BLaER1 treated with 17β-estradiol and CSF1 and Interleukin-3, amounts not matched to agents 10 nM and 100 nM (cell line): ENCODE data around the gene GRID1.

ENCODE experiments used
- H3K27ac ChIP-seq, 11 experiments: shearing (Covaris generic); formaldehyde crosslinking; 2 replicates each; pipeline ENCODE4 v1.8.1; 2022
- H3K27me3 ChIP-seq, 11 experiments: shearing (Covaris generic); formaldehyde crosslinking; 2 replicates each; pipeline ENCODE4 v1.8.1; 2022
- H3K36me3 ChIP-seq, 11 experiments: shearing (Covaris generic); formaldehyde crosslinking; 2 replicates each; pipeline ENCODE4 v1.8.1; 2022
- H3K4me1 ChIP-seq, 10 experiments: shearing (Covaris generic); formaldehyde crosslinking; 2 replicates each; pipeline ENCODE4 v1.8.1; 2022
- H3K4me2 ChIP-seq, 11 experiments: shearing (Covaris generic); formaldehyde crosslinking; 2 replicates each; pipeline ENCODE4 v1.8.1; 2022
- H3K4me3 ChIP-seq, 10 experiments: shearing (Covaris generic); formaldehyde crosslinking; 2 replicates each; pipeline ENCODE4 v1.8.1; 2022
- H3K9ac ChIP-seq, 11 experiments: shearing (Covaris generic); formaldehyde crosslinking; 2 replicates each; pipeline ENCODE4 v1.8.1; 2022
- H3K9me3 ChIP-seq, 11 experiments: shearing (Covaris generic); formaldehyde crosslinking; replicated peaks in 1 of 11; 2 replicates each; pipeline ENCODE4 v1.8.1; 2022
- H4K20me1 ChIP-seq, 11 experiments: shearing (Covaris generic); formaldehyde crosslinking; 2 replicates each; pipeline ENCODE4 v1.8.1; 2022
- Cebpa-rat ChIP-seq, 11 experiments: shearing (Covaris generic); IDR thresholded peaks; 2 replicates each; pipeline ENCODE4 v1.8.1; 2022

Gene GRID1

DNA sequence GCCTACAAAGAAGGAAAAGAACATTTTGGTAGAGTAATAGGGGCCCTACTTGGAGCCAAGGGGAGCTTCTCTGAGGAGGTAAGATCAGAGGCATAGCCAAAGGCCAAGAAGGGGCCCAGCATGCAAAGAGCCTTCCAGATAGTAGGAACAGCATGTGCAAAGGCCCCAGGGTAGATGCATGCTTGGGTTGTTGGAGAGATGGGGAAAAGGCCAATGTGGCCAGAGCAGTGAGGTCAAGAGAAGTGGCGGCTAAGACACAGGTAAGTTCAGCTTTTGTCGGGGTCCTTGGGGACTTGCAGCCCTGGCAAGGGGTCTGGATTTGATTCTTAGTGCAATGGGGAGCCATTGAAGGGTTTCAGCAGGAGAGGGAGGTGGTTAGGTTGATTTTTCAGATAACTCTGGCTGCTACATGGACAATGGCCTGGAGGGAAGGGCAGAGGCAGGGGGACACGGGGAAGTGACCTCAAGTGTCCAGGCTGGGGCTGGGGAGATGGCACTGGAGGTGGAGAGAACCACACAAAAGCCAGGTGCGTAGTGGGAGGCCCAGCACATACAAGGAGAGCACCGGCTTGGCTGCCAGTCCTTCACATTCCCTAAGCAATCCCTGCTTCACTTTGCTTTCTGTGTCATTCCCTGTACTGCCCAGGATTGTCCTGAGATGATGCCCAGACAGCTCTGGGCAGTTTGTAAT is 16.5 kb downstream of the GRID1 start:
- Histone ChIP-seq H3K9me3 (peaks cover 0 to 6% (median 0%) of the 10 kb centered on the region in 11 experiments; a peak in 2 of 22 replicates), H3K4me1 (peaks cover 6 to 10% (median 7%) of the 10 kb centered on the region in 10 experiments), H3K36me3 (no peaks in the 10 kb centered on the region), H3K27ac (no peak overlapping the region), H3K9ac (no peak overlapping the region), H4K20me1 (peaks cover 0 to 12% (median 0%) of the 10 kb centered on the region in 11 experiments; a peak in 3 of 22 replicates), H3K27me3 (no peaks in the 10 kb centered on the region), H3K4me2 (no peak overlapping the region), H3K4me3 (no peak overlapping the region)
- no peak for TF ChIP-seq Cebpa-rat (IDR thresholded peaks at IDR 0.05)

- Histone ChIP-seq H3K9me3 (peaks cover 0 to 6% (median 0%) of the 10 kb centered on the region in 11 experiments; a peak in 2 of 22 replicates), H3K9ac (no peak overlapping the region), H3K36me3 (no peaks in the 10 kb centered on the region), H3K4me1 (peaks cover under 1 to 6% (median 2%) of the 10 kb centered on the region in 10 experiments; a peak in 15 of 20 replicates), H3K4me3 (no peak overlapping the region), H3K27me3 (no peaks in the 10 kb centered on the region), H3K4me2 (no peak overlapping the region), H4K20me1 (peaks cover 0 to 12% (median 0%) of the 10 kb centered on the region in 11 experiments; a peak in 3 of 22 replicates), H3K27ac (no peak overlapping the region)
- no peak for TF ChIP-seq Cebpa-rat (IDR thresholded peaks at IDR 0.05)
Observed at GRCh38 chr10:86349474-86349873, 17.1 kb downstream of the GRID1 start.

DNA sequence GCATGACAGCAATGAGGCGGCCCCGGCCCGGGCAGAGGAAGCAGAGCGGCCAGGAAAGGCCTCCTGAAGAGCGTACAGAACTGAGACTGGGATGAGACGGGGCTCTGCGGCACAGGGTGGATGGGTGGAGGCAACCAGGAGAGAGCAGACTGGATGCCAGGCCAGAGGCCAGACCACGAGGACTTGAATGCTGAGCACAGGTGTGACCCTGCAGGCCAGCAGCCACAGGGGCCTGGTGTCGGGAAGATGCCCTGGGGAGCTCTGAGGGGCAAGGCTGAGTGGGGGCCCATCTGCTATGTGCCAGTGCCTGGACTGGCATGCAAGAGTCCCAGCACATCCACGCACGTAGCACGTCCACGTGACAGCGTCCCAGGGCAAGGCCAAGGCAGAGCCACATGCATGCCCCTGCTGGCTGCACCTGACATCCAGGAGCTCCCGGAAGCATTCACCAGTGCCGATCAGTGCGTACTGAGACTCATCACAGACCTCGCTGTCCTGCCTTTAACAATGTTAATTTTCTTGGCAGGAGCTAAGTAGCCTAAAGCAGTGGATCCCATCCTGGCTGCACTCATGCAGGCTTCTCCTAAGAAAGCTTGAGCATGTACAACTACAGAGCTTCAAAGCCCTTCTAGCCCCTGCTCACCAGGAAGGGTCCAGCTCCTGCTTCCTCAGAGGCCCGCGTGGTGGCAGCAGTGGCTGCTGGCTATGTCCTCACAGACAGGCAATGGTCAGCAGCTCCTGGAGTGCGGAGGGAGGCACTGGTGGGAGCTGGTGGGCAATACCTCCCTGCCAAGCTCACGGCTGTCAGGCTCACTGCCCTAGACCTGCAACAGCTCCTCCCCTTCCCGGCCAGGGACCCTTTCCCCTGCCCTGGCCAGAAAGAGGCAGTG is 18.0 kb downstream of the GRID1 start:
- Histone ChIP-seq H3K4me2 (no peak overlapping the region), H3K36me3 (no peaks in the 10 kb centered on the region), H3K4me3 (no peak overlapping the region), H3K27me3 (no peaks in the 10 kb centered on the region), H3K27ac (no peak overlapping the region), H4K20me1 (peaks cover 0 to 12% (median 0%) of the 10 kb centered on the region in 11 experiments; a peak in 3 of 22 replicates), H3K4me1 (peaks cover 0 to 5% (median 0%) of the 10 kb centered on the region in 10 experiments; a peak in 5 of 20 replicates), H3K9me3 (peaks cover 0 to 6% (median 0%) of the 10 kb centered on the region in 11 experiments; a peak in 2 of 22 replicates), H3K9ac (no peak overlapping the region)
- no peak for TF ChIP-seq Cebpa-rat (IDR thresholded peaks at IDR 0.05)

- Histone ChIP-seq H3K4me1 (peaks cover 0 to 5% (median under 1%) of the 10 kb centered on the region in 10 experiments; a peak in 6 of 20 replicates), H3K4me2 (no peak overlapping the region), H3K9me3 (peaks cover 0 to 6% (median 0%) of the 10 kb centered on the region in 11 experiments; a peak in 2 of 22 replicates), H3K4me3 (no peak overlapping the region), H3K36me3 (no peaks in the 10 kb centered on the region), H3K27me3 (no peaks in the 10 kb centered on the region), H4K20me1 (peaks cover 0 to 12% (median 0%) of the 10 kb centered on the region in 11 experiments; a peak in 3 of 22 replicates), H3K9ac (no peak overlapping the region), H3K27ac (no peak overlapping the region)
- no peak for TF ChIP-seq Cebpa-rat (IDR thresholded peaks at IDR 0.05)
Observed at GRCh38 chr10:86347856-86348255, 18.7 kb downstream of the GRID1 start.

GRCh38 chr10:86346799-86347665 is 19.6 kb downstream of the GRID1 start:
- Histone ChIP-seq H3K27me3 (no peaks in the 10 kb centered on the region), H4K20me1 (peaks cover 0 to 12% (median 0%) of the 10 kb centered on the region in 11 experiments; a peak in 3 of 22 replicates), H3K9me3 (no peaks in the 10 kb centered on the region), H3K27ac (no peak overlapping the region), H3K4me1 (peaks cover 0 to 13% (median 9%) of the 10 kb centered on the region in 10 experiments; a peak in 15 of 20 replicates), H3K4me3 (no peak overlapping the region), H3K9ac (no peak overlapping the region), H3K36me3 (no peaks in the 10 kb centered on the region), H3K4me2 (no peak overlapping the region)
- TF ChIP-seq Cebpa-rat (IDR thresholded peaks at IDR 0.05) = no peak

DNA sequence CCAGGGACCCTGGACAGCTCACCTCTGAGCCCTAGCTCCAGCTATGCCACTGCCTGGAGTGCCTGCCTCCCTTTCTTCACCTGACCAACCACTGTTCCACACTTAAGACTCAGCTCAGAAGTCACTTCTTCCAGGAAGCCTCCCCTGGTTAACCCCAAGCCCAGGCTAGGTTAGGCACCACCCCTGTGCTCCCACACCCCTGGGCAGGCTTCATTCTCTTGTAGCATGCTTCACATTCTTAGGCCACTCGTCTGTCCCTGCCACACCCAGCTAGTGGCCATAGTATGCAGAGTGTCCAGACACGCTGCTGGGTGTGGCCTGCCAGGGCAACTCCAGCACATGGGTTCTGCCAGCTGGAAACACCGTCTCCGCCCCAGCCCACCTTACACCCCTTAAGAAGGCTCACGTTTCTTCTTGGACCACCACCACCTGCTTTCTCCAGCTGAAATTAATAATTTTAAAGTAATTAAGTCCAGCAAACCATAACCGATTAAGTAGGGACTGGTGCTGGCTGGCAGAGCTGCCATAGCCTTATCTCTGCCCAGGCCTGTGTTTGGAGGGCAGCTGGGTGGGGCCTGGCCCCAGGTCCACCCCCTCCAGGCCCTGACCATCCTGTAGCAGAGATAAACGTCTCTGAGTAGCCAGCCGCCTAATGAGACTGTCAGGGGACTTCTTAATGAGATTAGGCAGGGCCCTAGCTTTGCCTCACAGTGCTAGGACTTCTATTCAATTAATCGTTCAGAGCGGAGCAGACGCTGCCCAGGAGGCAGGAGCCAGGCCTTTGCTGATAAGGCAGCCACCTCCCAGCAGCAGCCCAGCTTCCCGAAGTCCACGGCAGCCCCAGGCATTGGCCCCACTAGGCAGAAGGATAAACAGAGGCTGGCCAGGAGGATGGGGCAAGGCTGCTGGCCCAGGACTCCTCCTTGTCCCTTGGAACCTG is 20.5 kb downstream of the GRID1 start:
- no peaks in the 10 kb centered on the region for H3K36me3 ChIP-seq
- peaks cover 0 to 22% (median 18%) of the 10 kb centered on the region in 10 experiments; a peak in 15 of 20 replicates for H3K4me1 ChIP-seq
- H3K4me2 ChIP-seq = no peak overlapping the region
- H3K9me3 ChIP-seq = no peaks in the 10 kb centered on the region
- peaks cover 0 to 12% (median 0%) of the 10 kb centered on the region in 11 experiments; a peak in 3 of 22 replicates for H4K20me1 ChIP-seq
- H3K9ac ChIP-seq = no peak overlapping the region
- H3K27ac ChIP-seq = no peak overlapping the region
- H3K27me3 ChIP-seq = no peaks in the 10 kb centered on the region
- H3K4me3 ChIP-seq = no peak overlapping the region
- no peak for TF ChIP-seq Cebpa-rat (IDR thresholded peaks at IDR 0.05)

DNA sequence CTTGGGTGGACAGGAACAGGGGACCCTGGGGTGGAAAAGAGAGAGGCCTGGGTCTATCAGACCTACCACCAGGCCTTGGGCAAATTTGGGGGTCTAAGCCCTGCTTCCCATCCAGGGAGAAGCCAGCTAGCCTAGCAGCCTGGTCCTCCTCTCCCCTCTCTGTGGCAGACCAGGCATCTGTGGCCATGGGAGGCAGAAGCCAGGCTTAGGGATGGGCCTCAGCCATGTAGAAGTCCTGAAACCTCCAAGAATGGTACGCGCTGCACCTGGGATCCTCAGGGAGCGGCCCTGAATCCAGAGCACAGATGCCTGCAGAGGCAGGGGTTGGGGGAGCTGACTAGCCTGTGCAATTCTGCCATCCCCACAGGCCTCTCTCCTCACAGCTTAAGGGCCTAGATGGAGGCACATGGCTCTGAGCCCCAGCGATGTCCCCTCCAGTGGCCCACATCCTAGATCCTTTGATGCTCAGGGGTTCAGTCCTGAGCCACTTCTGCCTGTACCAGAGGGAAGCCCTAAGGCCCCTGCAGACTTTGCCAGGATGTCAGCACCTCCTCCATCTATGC is 21.2 kb downstream of the GRID1 start:
- Histone ChIP-seq H3K27me3 (no peaks in the 10 kb centered on the region), H3K4me3 (no peak overlapping the region), H3K9ac (no peak overlapping the region), H3K36me3 (no peaks in the 10 kb centered on the region), H3K9me3 (no peaks in the 10 kb centered on the region), H3K27ac (no peak overlapping the region), H4K20me1 (peaks cover 0 to 12% (median 0%) of the 10 kb centered on the region in 11 experiments; a peak in 3 of 22 replicates), H3K4me2 (no peak overlapping the region), H3K4me1 (peaks cover 0 to 30% (median 25%) of the 10 kb centered on the region in 10 experiments; a peak in 15 of 20 replicates)
- TF ChIP-seq Cebpa-rat (IDR thresholded peaks at IDR 0.05) = no peak
